SK-N-MC (cell line): ENCODE measurements around the gene GPR160.

Source experiments
- EZH2 ChIP-seq: fragments of 200-600 bp; sonication (generic); IDR thresholded peaks from one replicate; pipeline ENCODE4 v1.6.1; 2017; ENCODE audit warnings: antibody characterized with exemption
- POLR2AphosphoS5 ChIP-seq: IDR thresholded peaks from 2 replicates; pipeline ENCODE4 v1.6.1; 2012; ENCODE audit warnings: mild to moderate bottlenecking, low read depth, low read length, borderline replicate concordance

DNA sequence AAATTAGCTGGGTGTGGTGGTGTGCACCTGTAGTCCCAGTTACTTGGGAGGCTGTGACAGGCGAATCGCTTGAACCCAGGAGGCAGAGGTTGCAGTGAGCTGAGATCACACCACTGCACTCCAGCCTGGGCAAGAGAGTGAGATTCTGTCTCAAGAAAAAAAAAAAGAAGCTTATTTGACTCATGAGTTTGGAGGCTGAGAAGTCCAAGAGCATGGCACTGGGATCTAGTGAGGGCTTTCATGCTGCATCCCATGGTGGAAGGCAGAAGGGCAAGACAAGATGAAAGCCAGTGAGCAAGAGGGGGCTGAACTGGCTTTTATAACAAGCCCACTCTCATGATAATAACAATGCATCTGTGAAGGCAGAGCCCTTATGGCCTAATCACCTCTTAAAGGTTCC, 37.7 kb upstream of the GPR160 start:
- TF ChIP-seq EZH2 (no peak), POLR2AphosphoS5 (no peak)
